HCT116 (cell line): Measurements from ENCODE around the gene BAHCC1. TPM values are rescaled to one million over a fixed set of nuclear protein-coding genes. Genes with fewer than 3 reads are reported as not detected.
A peak's percentile ranks its signal among the peaks of the same experiment; 100 is the strongest.

Experiments used
- ATAC-seq: fragments of 200-7000 bp; cut with Tn5 transposase; 2 replicates; pipeline ENCODE4 v1.9.1; 2020; ENCODE audit warnings: mild to moderate bottlenecking, moderate library complexity
- BruUV-seq: library from RNA; stranded (reverse); fragments of 400-500 nt; replicated peaks from 2 replicates; lab custom pipeline; 2021; lab: Mats Ljungman, UMichigan
- CTCF ChIA-PET: fragments of 300-600 bp; sonication (Branson Sonifier 250); formaldehyde crosslinking; loops from one replicate; lab custom pipeline; 2021; ENCODE audit warnings: antibody characterized with exemption; lab: Charles Lee
- POLR2A ChIA-PET: fragments of 300-600, 350-600 bp; sonication (Branson Sonifier 250); formaldehyde crosslinking; loops from one replicate; lab custom pipeline; 2021; ENCODE audit warnings: antibody characterized with exemption; lab: Charles Lee
- RAD21 ChIA-PET, 2 experiments: fragments of 300-600 bp; sonication (Branson Sonifier 250); formaldehyde crosslinking; loops; one replicate each; lab custom pipeline; 2023; ENCODE audit warnings: low total read pairs in 2 of 2; ENCODE audit not compliant: uncharacterized antibody in 2 of 2, unreplicated experiment in 2 of 2, low non-redundant PET in 1 of 2; lab: Charles Lee
- DNase-seq: peaks from one replicate; pipeline ENCODE4 v3.0.0-alpha.2; 2010; ENCODE audit warnings: low read depth, low spot score
- H2AFZ ChIP-seq: fragments of 200-600 bp; shearing (Covaris generic), sonication (generic); 2 replicates; pipeline ENCODE4 v1.6.1; 2017; ENCODE audit warnings: low read depth, mixed run types, mixed read lengths, antibody characterized with exemption, low read length; ENCODE audit not compliant: poor library complexity, severe bottlenecking
- H3K27ac ChIP-seq: 2 replicates; pipeline ENCODE4 v1.5.1; 2012; ENCODE audit warnings: low read depth, low read length
- H3K27me3 ChIP-seq: fragments of 200-600 bp; sonication (generic); 2 replicates; pipeline ENCODE4 v1.6.1; 2016; ENCODE audit warnings: mixed run types, low read length, mixed read lengths; ENCODE audit not compliant: insufficient read depth
- H3K36me3 ChIP-seq, 2 experiments: fragments of 200-500 bp in 1 of 2; fragments of 200-600 bp in 1 of 2; sonication (Bioruptor generic) in 1 of 2; sonication (generic) in 1 of 2; 2 replicates each; pipeline versions ENCODE4 v1.5.1 to v1.6.1; 2014 to 2016; ENCODE audit warnings: low read length in 2 of 2, inconsistent platforms in 1 of 2, mixed read lengths in 1 of 2, mixed run types in 1 of 2; ENCODE audit not compliant: insufficient read depth in 2 of 2, control insufficient read depth in 1 of 2
- H3K4me1 ChIP-seq, 2 experiments: fragments of 200-600 bp in 1 of 2; sonication (generic) in 1 of 2; 2 replicates each; pipeline versions ENCODE4 v1.5.1 to v1.6.1; 2012 to 2017; ENCODE audit warnings: low read length in 2 of 2, inconsistent platforms in 1 of 2, mild to moderate bottlenecking in 1 of 2, mixed read lengths in 1 of 2, mixed run types in 1 of 2, moderate library complexity in 1 of 2; ENCODE audit not compliant: insufficient read depth in 2 of 2, control insufficient read depth in 1 of 2
- H3K4me2 ChIP-seq: fragments of 200-600 bp; sonication (generic); 2 replicates; pipeline ENCODE4 v1.6.1; 2017; ENCODE audit warnings: mixed run types, low read length, mixed read lengths
- H3K4me3 ChIP-seq, 2 experiments: fragments of 200-600 bp in 1 of 2; sonication (generic) in 1 of 2; replicated peaks in 1 of 2; 2 replicates each; pipeline ENCODE4 v1.5.1; 2011 to 2016; ENCODE audit warnings: low read length in 2 of 2, control low read depth in 1 of 2, low read depth in 1 of 2, mild to moderate bottlenecking in 1 of 2, mixed read lengths in 1 of 2, mixed run types in 1 of 2
- H3K79me2 ChIP-seq: fragments of 200-600 bp; sonication (generic); 2 replicates; pipeline ENCODE4 v1.6.1; 2017; ENCODE audit warnings: mild to moderate bottlenecking, mixed run types, low read length, moderate library complexity, mixed read lengths; ENCODE audit not compliant: insufficient read depth
- H3K9ac ChIP-seq: fragments of 200-600 bp; sonication (generic); 2 replicates; pipeline ENCODE4 v1.6.1; 2016; ENCODE audit warnings: low read length, mixed read lengths
- H3K9me2 ChIP-seq: fragments of 200-600 bp; sonication (generic), shearing (Covaris generic); 2 replicates; pipeline ENCODE4 v1.6.1; 2017; ENCODE audit warnings: mixed run types, mild to moderate bottlenecking, moderate library complexity; ENCODE audit not compliant: insufficient read depth
- H3K9me3 ChIP-seq, 2 experiments: fragments of 200-500 bp in 1 of 2; fragments of 200-600 bp in 1 of 2; sonication (Bioruptor generic) in 1 of 2; sonication (generic) in 1 of 2; 2 replicates each; pipeline ENCODE4 v1.6.1; 2014 to 2017; ENCODE audit warnings: low read length in 2 of 2, mixed read lengths in 2 of 2, inconsistent platforms in 1 of 2, low read depth in 1 of 2, mild to moderate bottlenecking in 1 of 2, mixed run types in 1 of 2, moderate library complexity in 1 of 2; ENCODE audit not compliant: control insufficient read depth in 1 of 2, insufficient read depth in 1 of 2
- H4K20me1 ChIP-seq: fragments of 200-600 bp; sonication (generic), shearing (Covaris generic); 2 replicates; pipeline ENCODE4 v1.6.1; 2017; ENCODE audit warnings: mixed run types, mild to moderate bottlenecking, moderate library complexity; ENCODE audit not compliant: insufficient read depth
- CTCF ChIP-seq, 3 experiments: fragments of 200-600 bp in 1 of 3; sonication (generic) in 1 of 3; IDR thresholded peaks in 2 of 3; conservative IDR thresholded peaks in 1 of 3; 2 replicates each; pipeline ENCODE4 v1.5.1; 2012 to 2017; ENCODE audit warnings: low read depth in 2 of 3, low read length in 2 of 3, antibody characterized with exemption in 1 of 3, borderline replicate concordance in 1 of 3, control low read depth in 1 of 3, mild to moderate bottlenecking in 1 of 3, mixed read lengths in 1 of 3, mixed run types in 1 of 3, moderate library complexity in 1 of 3; ENCODE audit not compliant: insufficient read depth in 1 of 3
- REST ChIP-seq: IDR thresholded peaks from 2 replicates; pipeline ENCODE4 v1.6.1; 2012; ENCODE audit warnings: low read depth
- intact Hi-C: fragments of 100-400 bp; cut with micrococcal nuclease; formaldehyde crosslinking; loops from 2 replicates; pipeline ENCODE4 v1.10.0; 2022
- total RNA-seq: library from RNA; stranded (reverse); gene quantifications from one replicate; pipeline ENCODE4 v1.2.1, GENCODE V29; 2021; ENCODE audit not compliant: unreplicated experiment

The BAHCC1 gene
- total RNA-seq, 1 experiment from 2014 or later: 45.2 TPM

- Histone ChIP-seq H3K4me1 (peaks cover 12 to 30% of the 10 kb centered on the region in 2 experiments), H3K9ac (0 out of 2 replicates have a peak overlapping the region, but pooled peaks have one; percentile 14), H3K79me2 (no peaks in the 10 kb centered on the region), H3K27me3 (no peaks in the 10 kb centered on the region), H3K36me3 (no peaks in the 10 kb centered on the region), H3K27ac (peak overlapping the region; percentile 24; the same call in 1 of the 2 replicates), H3K4me2 (peak overlapping the region; percentile 39), H3K9me3 (no peaks in the 10 kb centered on the region), H3K9me2 (no peaks in the 10 kb centered on the region), H4K20me1 (no peaks in the 10 kb centered on the region), H3K4me3 (no peak overlapping the region), H2AFZ (no peak overlapping the region)
- CTCF ChIA-PET: interaction anchor here (0.8 to 1.2 kb wide), 2 partner anchors 8 to 189 kb away, joined by 3 read pairs; no protein-coding TSS in a partner anchor
- TF ChIP-seq CTCF (IDR thresholded peaks at IDR 0.05 in 2 of 3, conservative IDR thresholded peaks at IDR 0.05 in 1 of 3; ENCODE audit: borderline replicate concordance in 1 of 3, insufficient read depth in 1 of 3, low read depth in 2 of 3, low read length in 2 of 3): peak in 1 of 3 experiments; percentile 10; a peak in 1 of 6 replicates
- no peak for TF ChIP-seq REST
- POLR2A ChIA-PET: interaction anchor here (0.7 kb wide), 1 partner anchor 8 kb away, joined by 3 read pairs; no protein-coding TSS in a partner anchor
- DNase-seq: no peak
- intact Hi-C loops: no loop called here
- ATAC-seq: peak; percentile 21
- no TSS peak for BruUV-seq
- RAD21 ChIA-PET: no interaction called here
Measured at GRCh38 chr17:81480140-81481072, 85.1 kb downstream of the BAHCC1 start.
